Thoracic aorta (tissue), 2 donors: ENCODE data around the gene SDR9C7. TPM values are rescaled to one million over a fixed set of nuclear protein-coding genes. Genes with fewer than 3 reads are reported as not detected.
"Not testable (repeated sequence)": the region's sequence is repeated elsewhere in the genome, so short reads cannot be mapped to it uniquely, and the experiment has no call there.

Experiments
- ATAC-seq: fragments of 150-250 bp; one replicate; pipeline ENCODE4 v1.8.0; 2017; ENCODE audit warnings: low read depth; ENCODE audit not compliant: insufficient number of reproducible peaks, low FRiP score
- DNase-seq: peaks from one replicate; pipeline ENCODE4 v3.0.0-alpha.2; 2020; ENCODE audit warnings: low spot score
- H3K27ac ChIP-seq, 2 donors: fragments of 200-600 bp; sonication (generic); 1 replicate in 1 of 2; 2 replicates in 1 of 2; pipeline ENCODE4 v1.5.1; 2016; ENCODE audit warnings: mild to moderate bottlenecking in 2 of 2, moderate library complexity in 2 of 2
- H3K27me3 ChIP-seq: fragments of 200-600 bp; sonication (generic); replicated peaks from 2 replicates; pipeline ENCODE4 v1.6.0; 2016; ENCODE audit warnings: mild to moderate bottlenecking; ENCODE audit not compliant: insufficient read depth
- H3K36me3 ChIP-seq: fragments of 200-600 bp; sonication (generic); one replicate; pipeline ENCODE4 v1.5.1; 2016
- H3K4me1 ChIP-seq, 2 donors: fragments of 200-600 bp; sonication (generic); 1 replicate in 1 of 2; 2 replicates in 1 of 2; pipeline versions ENCODE4 v1.5.1 to v1.6.0; 2016; ENCODE audit warnings: low read depth in 2 of 2, mild to moderate bottlenecking in 1 of 2; ENCODE audit not compliant: control insufficient read depth in 1 of 2
- H3K4me3 ChIP-seq: fragments of 200-600 bp; sonication (generic); 2 replicates; pipeline ENCODE4 v1.5.1; 2016; ENCODE audit warnings: mild to moderate bottlenecking
- H3K9me3 ChIP-seq: fragments of 200-600 bp; sonication (generic); 2 replicates; pipeline ENCODE4 v1.5.1; 2016
- CTCF ChIP-seq: fragments of 200-600 bp; sonication (generic); IDR thresholded peaks from one replicate; pipeline ENCODE4 v1.5.1; 2019; ENCODE audit warnings: antibody characterized with exemption
- total RNA-seq, 2 donors: library from RNA; depleted of rRNA; stranded (reverse); fragments of >200 nt; gene quantifications; one replicate each; pipeline versions ENCODE4 v1.1.0 to v1.2.3, GENCODE V29; 2016

The SDR9C7 gene
- total RNA-seq, 2 donors from 2014 or later = 0.27 TPM; not detected in 1

- no peak for TF ChIP-seq CTCF
- Histone ChIP-seq H3K27ac (no peak overlapping the region), H3K4me1 (no peaks in the 10 kb centered on the region), H3K36me3 (no peaks in the 10 kb centered on the region), H3K4me3 (no peak overlapping the region), H3K9me3 (no peaks in the 10 kb centered on the region), H3K27me3 (no peaks in the 10 kb centered on the region)
- no peak for DNase-seq
- ATAC-seq = no peak
These were observed 13.6 kb upstream of the SDR9C7 start for GRCh38 chr12:56947633-56948456.

GRCh38 chr12:56943878-56944277 is 9.7 kb upstream of the SDR9C7 start:
- no peaks in the 10 kb centered on the region for H3K27me3 ChIP-seq
- H3K36me3 ChIP-seq = no peaks in the 10 kb centered on the region
- ATAC-seq (no peak), DNase-seq (no peak)
- TF ChIP-seq CTCF = no peak
- H3K4me1 ChIP-seq = no peaks in the 10 kb centered on the region
- H3K9me3 ChIP-seq = no peaks in the 10 kb centered on the region
- no peak overlapping the region for H3K27ac ChIP-seq
- no peak overlapping the region for H3K4me3 ChIP-seq

- not testable (repeated sequence) for H3K27me3 ChIP-seq, H3K4me1 ChIP-seq, ATAC-seq, DNase-seq, H3K9me3 ChIP-seq, H3K4me3 ChIP-seq, H3K27ac ChIP-seq, H3K36me3 ChIP-seq
These were observed 9.2 kb upstream of the SDR9C7 start for GRCh38 chr12:56943374-56943773.

- DNase-seq = no peak
- H3K27ac ChIP-seq = no peak overlapping the region
- no peaks in the 10 kb centered on the region for H3K9me3 ChIP-seq
- ATAC-seq = no peak
- no peak for TF ChIP-seq CTCF
- no peaks in the 10 kb centered on the region for H3K36me3 ChIP-seq
- H3K4me3 ChIP-seq = no peak overlapping the region
- H3K4me1 ChIP-seq = no peaks in the 10 kb centered on the region
- no peaks in the 10 kb centered on the region for H3K27me3 ChIP-seq
These were observed 7.2 kb upstream of the SDR9C7 start for GRCh38 chr12:56941299-56942017.

DNA sequence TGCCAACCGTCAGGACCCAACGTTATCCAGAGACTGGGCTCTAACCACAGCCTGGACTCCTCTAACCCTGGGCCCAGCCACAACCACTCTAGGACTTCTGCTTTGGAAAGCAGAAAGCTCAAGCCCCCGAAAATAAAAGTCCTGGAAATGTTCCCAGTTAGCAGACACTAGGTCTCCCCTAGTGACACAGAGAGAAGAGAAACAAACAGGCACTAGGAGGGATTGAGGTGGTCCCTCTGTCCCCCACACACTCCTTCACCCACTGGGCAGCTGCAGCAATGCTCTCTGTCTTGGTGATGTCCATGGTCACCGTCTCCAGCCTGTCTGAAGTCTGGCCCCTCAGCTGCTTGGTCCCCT is 6.7 kb upstream of the SDR9C7 start:
- H3K27me3 ChIP-seq, DNase-seq, ATAC-seq, H3K4me1 ChIP-seq, H3K9me3 ChIP-seq, H3K27ac ChIP-seq, H3K36me3 ChIP-seq, H3K4me3 ChIP-seq: not testable (repeated sequence)

DNA sequence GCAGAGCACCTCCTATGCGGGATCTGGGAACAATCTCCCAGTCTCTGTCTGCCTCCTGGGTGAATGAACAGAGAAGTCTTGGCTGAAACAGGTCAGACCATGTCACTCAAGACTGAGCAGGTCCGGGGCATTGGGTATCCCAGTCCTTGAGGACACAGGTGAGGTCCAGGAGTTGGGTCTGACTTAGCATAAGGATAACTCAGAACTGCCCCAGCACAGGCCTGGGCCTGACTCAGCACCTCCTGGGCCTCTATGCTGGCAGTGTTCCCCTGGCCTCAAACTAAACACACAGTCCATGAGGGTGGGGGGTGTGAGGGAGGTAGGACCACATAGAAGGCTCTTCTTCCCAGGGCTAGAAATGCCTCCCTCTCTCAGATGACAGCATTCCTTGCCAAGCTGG is 1.5 kb upstream of the SDR9C7 start:
- Histone ChIP-seq H3K27ac (no peak overlapping the region), H3K4me1 (no peaks in the 10 kb centered on the region), H3K4me3 (no peak overlapping the region), H3K9me3 (no peaks in the 10 kb centered on the region), H3K36me3 (no peaks in the 10 kb centered on the region), H3K27me3 (no peaks in the 10 kb centered on the region)
- no peak for TF ChIP-seq CTCF
- no peak for DNase-seq
- ATAC-seq = no peak
